SJCRH30 (cell line): Measurements from ENCODE around the gene CAPN9. TPM values are rescaled to one million over a fixed set of nuclear protein-coding genes. Genes with fewer than 3 reads are reported as not detected.

Experiments used
- DNase-seq, 2 experiments: peaks; one replicate each; pipeline ENCODE4 v3.0.0-alpha.2; 2015 to 2020
- H3K27ac ChIP-seq: fragments of 250-450 bp; sonication (Bioruptor Pico); 2 replicates; pipeline ENCODE4 v1.5.1; 2020; ENCODE audit warnings: mild to moderate bottlenecking, moderate library complexity
- H3K27me3 ChIP-seq: fragments of 250-450 bp; sonication (Bioruptor Pico); 2 replicates; pipeline ENCODE4 v1.5.1; 2020; ENCODE audit warnings: mild to moderate bottlenecking, moderate library complexity
- H3K36me3 ChIP-seq: fragments of 250-450 bp; sonication (Bioruptor Pico); 2 replicates; pipeline ENCODE4 v1.5.1; 2020; ENCODE audit warnings: mild to moderate bottlenecking, moderate library complexity
- H3K4me1 ChIP-seq: fragments of 250-450 bp; sonication (Bioruptor Pico); 2 replicates; pipeline ENCODE4 v1.5.1; 2020; ENCODE audit warnings: mild to moderate bottlenecking, moderate library complexity
- H3K4me3 ChIP-seq: fragments of 250-450 bp; sonication (Bioruptor Pico); 2 replicates; pipeline ENCODE4 v1.5.1; 2020; ENCODE audit warnings: mild to moderate bottlenecking, moderate library complexity
- H3K9me3 ChIP-seq: fragments of 250-450 bp; sonication (Bioruptor Pico); replicated peaks from 2 replicates; pipeline ENCODE4 v1.5.1; 2020; ENCODE audit warnings: mild to moderate bottlenecking, moderate library complexity
- total RNA-seq: library from RNA; depleted of rRNA; stranded (reverse); fragments of >200 nt; shearing (Covaris generic); gene quantifications from 2 replicates; pipeline ENCODE4 v1.2.3, GENCODE V29; 2014

Gene CAPN9
- total RNA-seq, 1 experiment from 2014 or later, result not detected

DNA sequence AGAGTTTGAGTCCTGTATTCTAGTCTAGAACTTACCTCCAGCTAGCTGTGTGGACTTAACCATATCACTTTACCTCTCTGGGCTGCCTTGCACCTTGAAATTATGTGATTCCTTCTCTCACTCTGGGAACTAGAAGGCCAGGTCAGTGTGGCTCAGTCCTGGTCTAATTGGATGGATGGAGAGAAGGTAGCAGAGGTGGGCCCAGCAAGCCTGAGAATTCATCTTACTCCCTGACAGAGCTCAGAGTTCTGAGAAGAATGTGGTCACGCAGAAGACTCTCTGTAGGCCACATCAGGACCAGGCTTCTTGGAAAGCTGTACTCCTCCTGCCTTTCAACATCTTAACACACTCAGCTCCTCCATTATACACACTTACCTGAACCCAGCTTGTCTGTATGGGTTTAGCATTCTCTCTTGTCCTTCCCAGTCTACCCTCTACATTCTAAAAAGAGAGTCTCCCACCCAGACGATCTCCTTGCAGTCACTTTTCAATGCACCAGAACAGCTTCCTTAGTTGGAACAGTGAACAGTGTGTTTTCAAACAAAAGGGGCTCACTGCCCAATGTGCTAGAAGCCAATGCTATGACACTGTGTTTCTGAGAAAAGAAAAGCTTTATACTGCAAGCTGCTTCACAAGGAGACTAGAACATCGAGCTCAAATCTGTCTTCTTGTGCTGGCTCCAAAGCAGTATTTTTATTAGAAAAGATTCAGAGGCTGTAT is 60.5 kb downstream of the CAPN9 start:
- DNase-seq, result no peak
- H3K9me3 ChIP-seq, result peaks cover 4% of the 10 kb centered on the region
- H3K27me3 ChIP-seq, result no peaks in the 10 kb centered on the region
- H3K27ac ChIP-seq, result no peak overlapping the region
- no peak overlapping the region for H3K4me3 ChIP-seq
- no peaks in the 10 kb centered on the region for H3K36me3 ChIP-seq
- H3K4me1 ChIP-seq, result no peaks in the 10 kb centered on the region

GRCh38 chr1:230808281-230808872 is 61.2 kb downstream of the CAPN9 start:
- H3K9me3 ChIP-seq, result peaks cover 4% of the 10 kb centered on the region
- no peaks in the 10 kb centered on the region for H3K4me1 ChIP-seq
- no peak for DNase-seq
- H3K27me3 ChIP-seq, result no peaks in the 10 kb centered on the region
- H3K4me3 ChIP-seq, result no peak overlapping the region
- no peaks in the 10 kb centered on the region for H3K36me3 ChIP-seq
- H3K27ac ChIP-seq, result no peak overlapping the region

DNA sequence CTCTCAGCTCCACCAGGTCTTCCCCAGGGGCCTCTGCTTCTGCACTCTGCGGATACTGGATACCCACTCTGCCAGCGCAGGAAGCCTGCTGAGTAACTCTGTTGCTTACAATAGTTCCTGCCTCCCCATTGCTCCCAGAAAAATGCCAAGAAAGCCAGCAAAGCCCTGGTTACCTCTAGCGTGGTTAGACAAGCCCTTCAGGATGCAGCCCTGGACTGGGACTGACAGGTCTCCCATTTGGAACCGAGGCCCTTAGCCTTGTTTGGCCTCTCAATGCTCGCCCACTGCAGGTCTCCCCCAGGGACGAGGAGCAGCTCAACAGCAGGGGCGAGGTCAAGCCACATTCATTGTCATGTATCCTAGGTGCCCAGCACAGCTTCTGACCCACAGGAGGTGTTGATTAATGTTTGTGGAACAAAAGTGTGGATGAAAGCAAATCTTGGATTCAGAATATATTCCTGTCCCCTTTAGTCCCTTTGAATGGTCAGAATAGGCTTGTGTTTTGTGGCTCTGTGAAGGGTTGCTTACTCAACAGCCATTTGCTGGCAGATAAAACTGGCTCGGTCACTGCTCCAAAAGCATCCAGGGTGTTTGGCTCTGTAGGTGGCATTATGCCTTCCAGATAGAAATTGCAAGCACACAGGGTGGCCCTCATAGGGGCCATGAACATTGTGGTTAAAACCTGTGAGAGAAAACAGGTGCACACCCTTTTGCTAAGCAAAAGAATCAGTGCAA is 62.2 kb downstream of the CAPN9 start:
- H3K4me1 ChIP-seq, result no peaks in the 10 kb centered on the region
- peaks cover 4% of the 10 kb centered on the region for H3K9me3 ChIP-seq
- H3K36me3 ChIP-seq, result no peaks in the 10 kb centered on the region
- H3K27me3 ChIP-seq, result no peaks in the 10 kb centered on the region
- no peak overlapping the region for H3K4me3 ChIP-seq
- peak in 1 of 2 experiments; percentile 47 for DNase-seq
- no peak overlapping the region for H3K27ac ChIP-seq

- H3K4me3 ChIP-seq, result no peak overlapping the region
- DNase-seq, result no peak
Observed at GRCh38 chr1:230812568-230812967, 65.4 kb downstream of the CAPN9 start.

GRCh38 chr1:230814949-230815692 is 67.9 kb downstream of the CAPN9 start:
- Histone ChIP-seq H3K4me3 (no peak overlapping the region), H3K9me3 (peaks cover 4% of the 10 kb centered on the region), H3K27ac (no peak overlapping the region), H3K36me3 (no peaks in the 10 kb centered on the region), H3K4me1 (peaks cover 3% of the 10 kb centered on the region; the same call in 1 of the 2 replicates), H3K27me3 (no peaks in the 10 kb centered on the region)
- DNase-seq, result no peak

More at GRCh38 chr1:230812568-230812967, 65.4 kb downstream of the CAPN9 start:
- peaks cover 4% of the 10 kb centered on the region for H3K9me3 ChIP-seq
- H3K4me1 ChIP-seq, result no peaks in the 10 kb centered on the region
- no peaks in the 10 kb centered on the region for H3K27me3 ChIP-seq
- no peak overlapping the region for H3K27ac ChIP-seq
- H3K36me3 ChIP-seq, result no peaks in the 10 kb centered on the region

DNA sequence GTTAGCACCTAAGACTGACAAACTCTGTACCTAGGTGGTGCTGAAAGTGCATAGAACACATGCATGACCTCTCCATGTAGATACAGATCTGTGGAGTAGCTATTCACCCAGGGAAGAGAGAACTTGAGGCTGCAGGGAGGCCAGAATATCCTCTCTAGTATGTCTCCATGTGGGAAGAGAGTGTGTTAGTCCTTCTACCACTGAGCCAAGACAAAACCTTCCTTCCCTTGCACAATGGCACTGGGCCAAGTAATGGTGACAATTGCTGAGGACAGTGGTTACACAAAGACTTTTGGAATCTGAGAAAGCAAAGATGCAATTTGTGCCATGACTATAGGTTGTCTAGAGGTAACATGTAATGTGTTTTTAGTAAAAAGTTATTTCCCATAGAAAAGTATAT is 68.8 kb downstream of the CAPN9 start:
- peaks cover 4% of the 10 kb centered on the region for H3K9me3 ChIP-seq
- no peak for DNase-seq
- H3K27ac ChIP-seq, result no peak overlapping the region
- no peaks in the 10 kb centered on the region for H3K27me3 ChIP-seq
- H3K36me3 ChIP-seq, result no peaks in the 10 kb centered on the region
- H3K4me1 ChIP-seq, result peaks cover 7% of the 10 kb centered on the region; the same call in 1 of the 2 replicates
- H3K4me3 ChIP-seq, result no peak overlapping the region

- Histone ChIP-seq H3K9me3 (no peaks in the 10 kb centered on the region), H3K27ac (no peak overlapping the region), H3K27me3 (no peaks in the 10 kb centered on the region), H3K36me3 (no peaks in the 10 kb centered on the region), H3K4me3 (no peak overlapping the region), H3K4me1 (peaks cover 17% of the 10 kb centered on the region)
- DNase-seq, result no peak
Observed at GRCh38 chr1:230818367-230818766, 71.2 kb downstream of the CAPN9 start.

DNA sequence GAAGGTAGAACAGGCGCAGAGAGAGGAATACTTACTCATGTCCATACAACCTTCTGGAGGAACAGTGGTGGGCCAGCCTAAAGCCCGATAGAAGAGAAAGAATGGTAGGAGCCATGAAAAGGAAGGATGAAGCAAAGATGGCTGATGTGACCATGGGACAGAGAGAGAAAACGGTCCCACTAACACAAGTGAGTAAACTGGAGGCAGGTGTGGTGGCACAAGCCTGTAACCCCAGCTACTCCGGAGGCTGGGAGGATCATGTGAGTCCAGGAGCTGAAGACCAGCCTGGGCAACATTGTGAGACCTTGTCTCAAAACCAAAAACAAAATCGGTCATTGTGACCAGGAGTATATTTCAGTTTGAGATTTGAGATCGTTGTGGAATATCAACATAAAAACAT is 71.7 kb downstream of the CAPN9 start:
- no peaks in the 10 kb centered on the region for H3K9me3 ChIP-seq
- peaks cover 18% of the 10 kb centered on the region for H3K4me1 ChIP-seq
- no peaks in the 10 kb centered on the region for H3K27me3 ChIP-seq
- no peak overlapping the region for H3K27ac ChIP-seq
- no peak overlapping the region for H3K4me3 ChIP-seq
- DNase-seq, result no peak
- no peaks in the 10 kb centered on the region for H3K36me3 ChIP-seq

DNA sequence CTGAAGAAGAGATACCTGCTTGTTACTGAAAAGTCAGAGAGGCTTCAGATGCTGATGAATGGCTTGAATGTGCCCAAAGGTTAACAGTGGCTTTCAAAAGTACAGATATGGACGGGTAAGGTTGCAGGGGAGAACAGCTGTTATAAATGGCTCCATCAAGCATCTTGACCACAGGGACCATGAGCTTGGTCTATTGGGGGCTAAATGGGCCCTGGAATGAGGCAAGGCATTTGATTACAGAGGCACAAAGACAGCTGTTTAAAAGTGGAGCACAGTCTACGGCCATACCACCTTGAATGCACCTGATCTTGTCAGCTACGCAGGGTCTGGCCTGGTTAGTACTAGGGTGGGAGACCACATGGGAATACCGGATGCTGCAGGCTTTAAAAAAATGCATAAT is 72.8 kb downstream of the CAPN9 start:
- Histone ChIP-seq H3K27me3 (no peaks in the 10 kb centered on the region), H3K9me3 (no peaks in the 10 kb centered on the region), H3K4me3 (no peak overlapping the region), H3K27ac (no peak overlapping the region), H3K4me1 (peaks cover 29% of the 10 kb centered on the region), H3K36me3 (no peaks in the 10 kb centered on the region)
- DNase-seq, result peak in 1 of 2 experiments; percentile 51

DNA sequence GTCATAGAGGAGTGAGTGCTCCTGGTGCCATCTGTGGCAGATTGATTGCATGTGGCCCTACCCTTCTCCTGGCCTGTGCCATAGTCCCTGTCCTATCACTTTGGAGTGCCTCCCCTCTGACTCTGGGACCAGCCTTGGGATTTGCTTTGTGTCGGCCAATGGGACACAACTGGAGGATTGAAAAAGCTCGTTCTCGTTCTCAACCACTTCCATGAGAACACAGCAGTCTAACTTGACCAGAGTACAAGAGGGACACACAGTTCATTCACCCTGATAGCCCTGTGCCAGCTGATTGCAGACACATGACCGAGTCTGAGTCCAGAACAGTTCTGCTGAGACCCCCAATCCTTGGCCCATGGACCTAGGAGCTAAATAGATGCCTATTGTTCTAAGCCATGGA is 73.4 kb downstream of the CAPN9 start:
- Histone ChIP-seq H3K36me3 (no peaks in the 10 kb centered on the region), H3K27me3 (no peaks in the 10 kb centered on the region), H3K27ac (no peak overlapping the region), H3K4me3 (no peak overlapping the region), H3K9me3 (no peaks in the 10 kb centered on the region), H3K4me1 (peaks cover 34% of the 10 kb centered on the region)
- no peak for DNase-seq

- H3K4me3 ChIP-seq, result no peak overlapping the region
- H3K4me1 ChIP-seq, result peaks cover 42% of the 10 kb centered on the region
- no peaks in the 10 kb centered on the region for H3K36me3 ChIP-seq
- H3K27ac ChIP-seq, result no peak overlapping the region
- H3K9me3 ChIP-seq, result no peaks in the 10 kb centered on the region
- no peaks in the 10 kb centered on the region for H3K27me3 ChIP-seq
- DNase-seq, result no peak
Observed at GRCh38 chr1:230821346-230821745, 74.2 kb downstream of the CAPN9 start.

DNA sequence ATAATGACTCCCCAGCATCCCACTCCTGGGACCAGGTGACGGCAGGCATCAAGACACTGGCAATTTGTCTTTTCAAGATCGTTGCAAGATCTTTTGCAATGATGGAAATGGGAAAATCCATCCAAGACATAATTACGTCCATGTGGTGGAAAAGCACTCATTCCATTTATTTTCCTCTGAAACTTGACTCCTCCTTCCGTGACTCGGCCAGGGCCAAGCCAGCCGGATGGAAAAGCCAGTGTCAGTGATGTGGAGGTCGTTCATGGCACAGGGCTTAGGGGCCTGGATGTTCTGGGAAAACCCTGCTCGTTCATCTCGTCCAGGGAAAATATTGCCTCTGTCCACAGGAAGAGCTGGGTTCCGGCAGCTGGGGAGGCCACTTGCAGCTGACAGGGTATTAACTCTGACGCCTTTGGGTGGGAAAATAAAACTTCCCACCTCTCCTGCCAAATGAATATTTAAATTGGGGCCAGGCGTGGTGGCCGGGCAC is 74.9 kb downstream of the CAPN9 start:
- Histone ChIP-seq H3K36me3 (no peaks in the 10 kb centered on the region), H3K9me3 (no peaks in the 10 kb centered on the region), H3K4me1 (peaks cover 50% of the 10 kb centered on the region), H3K27ac (no peak overlapping the region), H3K27me3 (no peaks in the 10 kb centered on the region), H3K4me3 (no peak overlapping the region)
- DNase-seq, result peak in 1 of 2 experiments; percentile 64

DNA sequence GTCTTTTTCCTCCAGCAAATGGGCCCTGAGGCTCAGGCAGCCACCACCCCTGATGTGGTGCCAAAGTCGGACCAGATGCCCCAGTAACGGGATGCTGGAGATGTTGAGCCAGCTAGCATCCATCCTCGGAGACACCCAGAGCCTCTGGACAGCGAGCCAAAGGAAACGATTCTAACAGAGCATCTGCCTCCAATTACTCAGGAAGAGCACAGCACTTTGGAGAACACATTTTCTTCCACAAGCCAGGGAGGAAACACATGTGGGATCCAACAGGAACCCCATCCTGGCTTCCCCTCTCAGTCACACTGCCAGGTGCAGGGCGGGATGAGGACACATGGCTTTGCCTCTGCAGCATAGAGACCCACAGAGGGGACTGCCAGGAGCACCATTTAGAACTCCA is 76.2 kb downstream of the CAPN9 start:
- H3K27ac ChIP-seq, result no peak overlapping the region
- peaks cover 63% of the 10 kb centered on the region for H3K4me1 ChIP-seq
- H3K27me3 ChIP-seq, result no peaks in the 10 kb centered on the region

GRCh38 chr1:230823931-230824381 is 76.8 kb downstream of the CAPN9 start:
- Histone ChIP-seq H3K9me3 (no peaks in the 10 kb centered on the region), H3K27ac (no peak overlapping the region), H3K4me3 (no peak overlapping the region), H3K36me3 (no peaks in the 10 kb centered on the region), H3K4me1 (peaks cover 63% of the 10 kb centered on the region), H3K27me3 (no peaks in the 10 kb centered on the region)
- DNase-seq, result no peak

More for the DNA sequence above, 76.2 kb downstream of the CAPN9 start:
- DNase-seq, result no peak
- Histone ChIP-seq H3K9me3 (no peaks in the 10 kb centered on the region), H3K36me3 (no peaks in the 10 kb centered on the region), H3K4me3 (no peak overlapping the region)
